ENCODE measurements around the gene COL16A1. TPM values are rescaled to one million over a fixed set of nuclear protein-coding genes. Genes with fewer than 3 reads are reported as not detected.

Gene COL16A1
- total RNA-seq, 5 donors from 2014 or later (not counting 1 experiment from before 2014, with no cell fraction given) = 0.41 to 0.67 (median 0.59) TPM; not detected in 2

DNA sequence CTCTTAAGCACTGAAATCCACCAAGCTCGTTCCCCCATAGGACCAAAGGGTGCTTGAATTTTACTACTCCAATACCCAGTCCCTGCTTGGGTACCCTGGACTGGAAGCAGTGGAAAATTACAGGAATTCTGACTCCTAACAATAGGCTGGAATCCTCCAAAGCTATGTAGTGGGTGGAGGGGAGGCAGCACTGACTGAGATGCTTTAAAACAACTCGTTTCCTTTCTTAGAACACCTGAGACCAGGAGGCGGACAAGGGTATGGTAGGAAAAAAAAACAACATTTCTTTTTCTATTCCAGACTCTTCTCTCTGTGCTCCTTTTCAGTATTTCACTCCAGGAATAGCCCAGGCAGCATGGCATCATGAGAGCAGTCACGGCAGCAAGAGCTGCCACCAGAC lies 61.5 kb downstream of the COL16A1 start:
- Histone ChIP-seq H3K4me3 (ENCODE audit: control insufficient read depth in 1 of 2, extremely low read depth in 1 of 2, low read length in 1 of 2) (no peak overlapping the region), H3K36me3 (ENCODE audit: control insufficient read depth in 2 of 2, extremely low read depth in 1 of 2, insufficient read depth in 1 of 2, low read length in 1 of 2) (peaks cover 0 to 11% of the 10 kb centered on the region in 2 donors), H3K27ac (ENCODE audit: low read length) (no peak overlapping the region), H3K27me3 (replicated peaks in 1 of 2; ENCODE audit: control insufficient read depth in 2 of 2, extremely low read depth in 1 of 2, insufficient read depth in 2 of 2, low read length in 1 of 2) (no peaks in the 10 kb centered on the region), H3K9me3 (no peaks in the 10 kb centered on the region), H3K4me1 (ENCODE audit: control insufficient read depth in 1 of 2, extremely low read depth in 1 of 2, insufficient read depth in 2 of 2, low read length in 2 of 2) (peaks cover 16 to 49% of the 10 kb centered on the region in 2 experiments)
- H3K9me3 Mint-ChIP-seq = no peaks in the 10 kb centered on the region
- ChIA-PET CTCF (no interaction called here), POLR2A (no interaction called here)
- H3K4me3 Mint-ChIP-seq = no peak overlapping the region
- H3K27me3 Mint-ChIP-seq = no peaks in the 10 kb centered on the region
- ATAC-seq (replicated peaks in 1 of 4) (no peak), DNase-seq (no peak)
- WGBS (ENCODE audit: insufficient coverage) = 100% methylated on average over 1 of the region's 4 CpGs
- no peaks in the 10 kb centered on the region for H3K36me3 Mint-ChIP-seq
- H3K27ac Mint-ChIP-seq = no peak overlapping the region
- peaks cover 34 to 52% (median 44%) of the 10 kb centered on the region in 3 donors for H3K4me1 Mint-ChIP-seq

DNA sequence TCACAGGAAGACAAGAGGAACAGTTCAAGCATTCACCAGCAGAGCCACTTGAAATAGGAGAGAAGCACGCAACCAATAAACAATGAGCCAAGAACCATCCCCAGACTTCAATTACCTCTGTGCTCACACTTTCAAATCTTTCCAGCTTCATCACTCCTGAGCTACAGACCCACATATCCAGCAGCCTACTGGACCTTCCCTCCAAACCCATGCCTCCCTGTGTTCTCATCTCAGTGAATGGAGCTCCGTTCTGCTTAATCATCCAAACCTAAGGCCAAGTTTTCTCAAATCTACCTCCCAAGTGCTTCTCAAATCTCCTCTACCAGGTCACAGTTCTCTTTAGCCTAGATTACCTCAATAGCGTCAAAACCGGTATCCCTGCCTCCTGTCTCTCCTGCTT lies 62.9 kb downstream of the COL16A1 start:
- DNase-seq = no peak
- peaks cover 24 to 55% (median 49%) of the 10 kb centered on the region in 3 donors for H3K4me1 Mint-ChIP-seq
- POLR2A ChIA-PET = no interaction called here

DNA sequence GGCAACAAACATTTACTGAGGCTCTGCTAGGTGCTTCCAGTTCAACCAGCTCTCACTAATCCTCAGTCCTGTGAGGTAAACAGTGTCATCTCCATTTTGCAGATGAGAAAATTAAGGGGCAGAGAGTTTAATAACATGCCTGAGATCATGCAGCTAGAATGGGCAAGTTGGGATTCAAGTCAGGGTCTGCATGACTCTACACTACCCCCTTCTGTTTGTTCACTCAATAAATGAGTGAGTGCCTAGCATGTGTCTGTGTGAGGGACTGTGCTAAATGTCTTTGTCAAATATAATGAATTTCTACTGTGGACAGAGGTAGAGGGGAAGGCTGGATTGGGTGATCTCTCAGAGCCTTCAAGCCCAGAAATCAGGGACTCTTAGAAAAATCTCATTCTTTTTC lies 63.6 kb downstream of the COL16A1 start:
- Histone ChIP-seq H3K27ac (ENCODE audit: low read length) (no peak overlapping the region), H3K36me3 (ENCODE audit: control insufficient read depth in 2 of 2, extremely low read depth in 1 of 2, insufficient read depth in 1 of 2, low read length in 1 of 2) (peaks cover 2 to 16% of the 10 kb centered on the region in 2 donors), H3K27me3 (replicated peaks in 1 of 2; ENCODE audit: control insufficient read depth in 2 of 2, extremely low read depth in 1 of 2, insufficient read depth in 2 of 2, low read length in 1 of 2) (no peaks in the 10 kb centered on the region), H3K9me3 (no peaks in the 10 kb centered on the region), H3K4me3 (ENCODE audit: control insufficient read depth in 1 of 2, extremely low read depth in 1 of 2, low read length in 1 of 2) (no peak overlapping the region), H3K4me1 (ENCODE audit: control insufficient read depth in 1 of 2, extremely low read depth in 1 of 2, insufficient read depth in 2 of 2, low read length in 2 of 2) (peaks cover 9 to 44% of the 10 kb centered on the region in 2 experiments)
- Mint-ChIP-seq H3K27ac (no peak overlapping the region), H3K4me3 (no peak overlapping the region), H3K9me3 (no peaks in the 10 kb centered on the region), H3K4me1 (peaks cover 16 to 50% (median 45%) of the 10 kb centered on the region in 3 donors), H3K27me3 (no peaks in the 10 kb centered on the region), H3K36me3 (no peaks in the 10 kb centered on the region)
- DNase-seq = no peak
- ChIA-PET CTCF (no interaction called here), POLR2A (no interaction called here)
- no peak for ATAC-seq (replicated peaks in 1 of 4)

More for the DNA sequence above, 62.9 kb downstream of the COL16A1 start:
- peaks cover 16 to 52% of the 10 kb centered on the region in 2 experiments for H3K4me1 ChIP-seq (ENCODE audit: control insufficient read depth in 1 of 2, extremely low read depth in 1 of 2, insufficient read depth in 2 of 2, low read length in 2 of 2)
- 96% methylated on average over 4 of the region's 4 CpGs for WGBS (ENCODE audit: insufficient coverage)
- H3K27ac ChIP-seq (ENCODE audit: low read length) = no peak overlapping the region
- no peak for ATAC-seq (replicated peaks in 1 of 4)
- H3K27ac Mint-ChIP-seq = no peak overlapping the region
- H3K36me3 ChIP-seq (ENCODE audit: control insufficient read depth in 2 of 2, extremely low read depth in 1 of 2, insufficient read depth in 1 of 2, low read length in 1 of 2) = peaks cover 0 to 11% of the 10 kb centered on the region in 2 donors
- H3K9me3 Mint-ChIP-seq = no peaks in the 10 kb centered on the region
- H3K27me3 Mint-ChIP-seq = no peaks in the 10 kb centered on the region
- H3K36me3 Mint-ChIP-seq = no peaks in the 10 kb centered on the region
- H3K4me3 Mint-ChIP-seq = no peak overlapping the region
- no peak overlapping the region for H3K4me3 ChIP-seq (ENCODE audit: control insufficient read depth in 1 of 2, extremely low read depth in 1 of 2, low read length in 1 of 2)
- CTCF ChIA-PET = no interaction called here
- H3K9me3 ChIP-seq = no peaks in the 10 kb centered on the region
- no peaks in the 10 kb centered on the region for H3K27me3 ChIP-seq (replicated peaks in 1 of 2; ENCODE audit: control insufficient read depth in 2 of 2, extremely low read depth in 1 of 2, insufficient read depth in 2 of 2, low read length in 1 of 2)

DNA sequence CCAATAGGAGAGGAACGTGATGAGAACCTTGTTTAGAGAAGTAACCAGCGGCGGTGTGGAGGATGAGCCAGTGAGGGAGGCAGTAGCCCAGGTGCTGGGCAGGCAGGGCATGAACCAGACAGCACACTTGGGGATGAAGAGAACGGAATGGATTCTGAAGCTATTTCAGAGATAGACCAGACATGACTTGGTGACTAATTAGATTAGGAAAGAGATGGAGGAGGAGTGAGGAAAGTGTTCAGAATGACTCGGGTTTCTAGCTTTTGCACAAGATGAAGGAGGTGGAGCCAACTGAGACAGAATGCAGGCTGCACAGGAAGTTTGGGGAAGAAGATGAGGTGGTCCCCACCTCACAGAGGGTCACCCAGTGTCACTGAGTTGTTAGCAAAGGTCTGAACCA lies 64.3 kb downstream of the COL16A1 start:
- H3K4me1 Mint-ChIP-seq = peaks cover 11 to 44% (median 38%) of the 10 kb centered on the region in 3 donors
- H3K27ac Mint-ChIP-seq = no peak overlapping the region
- peaks cover 4% of the 10 kb centered on the region for H3K36me3 Mint-ChIP-seq
- H3K4me3 ChIP-seq (ENCODE audit: control insufficient read depth in 1 of 2, extremely low read depth in 1 of 2, low read length in 1 of 2) = no peak overlapping the region
- peaks cover 2 to 22% of the 10 kb centered on the region in 2 donors for H3K36me3 ChIP-seq (ENCODE audit: control insufficient read depth in 2 of 2, extremely low read depth in 1 of 2, insufficient read depth in 1 of 2, low read length in 1 of 2)
- H3K27me3 Mint-ChIP-seq = no peaks in the 10 kb centered on the region
- H3K9me3 Mint-ChIP-seq = no peaks in the 10 kb centered on the region
- POLR2A ChIA-PET = no interaction called here
- DNase-seq (no peak), ATAC-seq (replicated peaks in 1 of 4) (no peak)
- no peaks in the 10 kb centered on the region for H3K9me3 ChIP-seq
- H3K4me1 ChIP-seq (ENCODE audit: control insufficient read depth in 1 of 2, extremely low read depth in 1 of 2, insufficient read depth in 2 of 2, low read length in 2 of 2) = peaks cover 9 to 43% of the 10 kb centered on the region in 2 experiments
- no peak overlapping the region for H3K27ac ChIP-seq (ENCODE audit: low read length)
- CTCF ChIA-PET = no interaction called here
- WGBS (ENCODE audit: insufficient coverage) = 76% methylated on average over 4 of the region's 5 CpGs
- H3K27me3 ChIP-seq (replicated peaks in 1 of 2; ENCODE audit: control insufficient read depth in 2 of 2, extremely low read depth in 1 of 2, insufficient read depth in 2 of 2, low read length in 1 of 2) = no peaks in the 10 kb centered on the region
- H3K4me3 Mint-ChIP-seq = no peak overlapping the region

DNA sequence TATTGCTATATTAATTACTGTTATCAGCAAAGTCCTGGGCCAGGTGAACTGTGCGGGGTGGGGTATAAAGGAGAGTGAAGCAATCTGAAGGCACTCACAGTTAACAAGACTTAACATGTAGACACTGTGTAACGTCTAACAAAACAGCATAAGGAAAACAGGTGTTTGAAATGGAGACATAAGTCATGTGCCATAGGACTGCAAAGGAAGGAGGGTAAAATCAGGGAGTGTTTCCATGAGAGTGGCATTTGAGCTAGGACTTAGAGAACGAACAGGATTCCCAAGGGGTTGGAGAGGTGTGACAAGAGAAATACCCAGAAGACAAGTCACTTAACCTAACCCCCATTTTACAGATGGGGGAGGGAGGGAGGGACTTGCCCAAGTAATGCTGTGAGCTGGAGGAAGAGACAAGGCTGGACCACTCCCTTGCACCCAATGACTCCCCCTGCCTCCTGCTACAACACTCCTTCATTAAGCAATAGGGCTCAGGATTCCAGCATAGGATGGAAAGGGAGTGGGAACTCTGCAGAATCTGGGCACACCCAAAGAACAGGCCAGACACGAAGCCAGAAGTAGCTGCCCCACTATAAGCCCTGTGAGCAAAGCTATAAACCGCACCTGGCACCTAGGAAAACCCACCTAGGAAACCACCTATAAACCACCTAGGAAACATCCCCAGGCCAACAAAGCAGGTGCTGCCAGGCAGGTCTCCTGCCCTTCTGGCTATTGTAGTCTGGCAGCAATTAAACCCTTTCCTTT lies 65.7 kb downstream of the COL16A1 start:
- H3K36me3 ChIP-seq (ENCODE audit: control insufficient read depth in 2 of 2, extremely low read depth in 1 of 2, insufficient read depth in 1 of 2, low read length in 1 of 2) = peaks cover 2 to 34% of the 10 kb centered on the region in 2 donors
- CTCF ChIA-PET = interaction anchor here in 1 of 2 donors (0.7 kb wide), 1 partner anchor 1076 kb away, joined by 8 read pairs; no protein-coding TSS in a partner anchor
- no peaks in the 10 kb centered on the region for H3K9me3 ChIP-seq
- H3K36me3 Mint-ChIP-seq = peaks cover 5% of the 10 kb centered on the region
- no peak overlapping the region for H3K4me3 Mint-ChIP-seq
- H3K27ac Mint-ChIP-seq = no peak overlapping the region
- no peaks in the 10 kb centered on the region for H3K27me3 ChIP-seq (replicated peaks in 1 of 2; ENCODE audit: control insufficient read depth in 2 of 2, extremely low read depth in 1 of 2, insufficient read depth in 2 of 2, low read length in 1 of 2)
- peaks cover 0 to 31% (median 25%) of the 10 kb centered on the region in 3 donors for H3K4me1 Mint-ChIP-seq
- no peaks in the 10 kb centered on the region for H3K27me3 Mint-ChIP-seq
- no peak overlapping the region for H3K27ac ChIP-seq (ENCODE audit: low read length)
- POLR2A ChIA-PET = interaction anchor here in 1 of 2 donors (0.5 kb wide), 1 partner anchor 470 kb away, joined by 5 read pairs; the partner anchor contains the start of gene KPNA6
- H3K9me3 Mint-ChIP-seq = no peaks in the 10 kb centered on the region
- ATAC-seq (replicated peaks in 1 of 4) (peak in 1 of 4 experiments; percentile 45), DNase-seq (no peak)
- H3K4me1 ChIP-seq (ENCODE audit: control insufficient read depth in 1 of 2, extremely low read depth in 1 of 2, insufficient read depth in 2 of 2, low read length in 2 of 2) = peaks cover 0 to 32% of the 10 kb centered on the region in 2 experiments
- 63% methylated on average over 2 of the region's 5 CpGs for WGBS (ENCODE audit: insufficient coverage)
- no peak overlapping the region for H3K4me3 ChIP-seq (ENCODE audit: control insufficient read depth in 1 of 2, extremely low read depth in 1 of 2, low read length in 1 of 2)

DNA sequence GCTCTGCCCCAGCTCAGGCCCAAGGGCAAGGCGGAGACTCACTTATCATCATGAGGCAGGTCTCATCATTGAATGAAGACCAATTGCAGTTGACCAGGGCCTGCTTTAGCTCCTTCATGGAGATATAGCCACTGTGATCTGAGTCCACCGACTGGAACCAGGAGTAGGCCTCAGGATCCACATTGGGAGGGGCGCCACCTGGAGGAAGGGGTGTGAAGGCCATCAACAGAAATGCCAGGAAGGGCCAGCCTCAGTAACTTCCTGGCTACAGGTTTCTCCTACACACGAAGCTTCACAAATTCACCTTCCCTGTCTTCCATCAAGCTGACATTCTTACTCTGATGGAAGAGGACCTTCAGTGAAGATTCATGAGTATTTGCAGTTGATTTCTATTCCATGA lies 70.7 kb downstream of the COL16A1 start:
- no peak overlapping the region for H3K27ac Mint-ChIP-seq
- H3K9me3 ChIP-seq = no peaks in the 10 kb centered on the region
- H3K36me3 ChIP-seq (ENCODE audit: control insufficient read depth in 2 of 2, extremely low read depth in 1 of 2, insufficient read depth in 1 of 2, low read length in 1 of 2) = peaks cover 8 to 77% of the 10 kb centered on the region in 2 donors
- ChIA-PET CTCF (interaction anchor here in 1 of 2 donors (0.7 kb wide), 1 partner anchor 1764 kb away, joined by 3 read pairs; no protein-coding TSS in a partner anchor), POLR2A (no interaction called here)
- H3K4me1 ChIP-seq (ENCODE audit: control insufficient read depth in 1 of 2, extremely low read depth in 1 of 2, insufficient read depth in 2 of 2, low read length in 2 of 2) = peaks cover 0 to 11% of the 10 kb centered on the region in 2 experiments
- H3K27me3 Mint-ChIP-seq = no peaks in the 10 kb centered on the region
- no peak overlapping the region for H3K4me3 ChIP-seq (ENCODE audit: control insufficient read depth in 1 of 2, extremely low read depth in 1 of 2, low read length in 1 of 2)
- no peak for ATAC-seq (replicated peaks in 1 of 4)
- peak in 8 of 35 experiments; percentile 12 to 27 (median 22) for DNase-seq
- peaks cover 0 to 22% (median 16%) of the 10 kb centered on the region in 3 donors for H3K4me1 Mint-ChIP-seq
- H3K27me3 ChIP-seq (replicated peaks in 1 of 2; ENCODE audit: control insufficient read depth in 2 of 2, extremely low read depth in 1 of 2, insufficient read depth in 2 of 2, low read length in 1 of 2) = no peaks in the 10 kb centered on the region
- 86% methylated on average over 1 of the region's 4 CpGs for WGBS (ENCODE audit: insufficient coverage)
- H3K4me3 Mint-ChIP-seq = no peak overlapping the region
- peaks cover 32% of the 10 kb centered on the region for H3K36me3 Mint-ChIP-seq
- H3K9me3 Mint-ChIP-seq = no peaks in the 10 kb centered on the region
- no peak overlapping the region for H3K27ac ChIP-seq (ENCODE audit: low read length)

Data from T-cell (primary cell).